NCI-H2227 (cell line): Measurements from ENCODE around the gene SLCO3A1.
"Not testable (repeated sequence)": the region's sequence is repeated elsewhere in the genome, so short reads cannot be mapped to it uniquely, and the experiment has no call there.

Source experiments
- DNase-seq: peaks from one replicate; lab custom pipeline; 2025; ENCODE audit not compliant: unreplicated experiment; lab: John Stamatoyannopoulos, UW

Gene SLCO3A1

DNA sequence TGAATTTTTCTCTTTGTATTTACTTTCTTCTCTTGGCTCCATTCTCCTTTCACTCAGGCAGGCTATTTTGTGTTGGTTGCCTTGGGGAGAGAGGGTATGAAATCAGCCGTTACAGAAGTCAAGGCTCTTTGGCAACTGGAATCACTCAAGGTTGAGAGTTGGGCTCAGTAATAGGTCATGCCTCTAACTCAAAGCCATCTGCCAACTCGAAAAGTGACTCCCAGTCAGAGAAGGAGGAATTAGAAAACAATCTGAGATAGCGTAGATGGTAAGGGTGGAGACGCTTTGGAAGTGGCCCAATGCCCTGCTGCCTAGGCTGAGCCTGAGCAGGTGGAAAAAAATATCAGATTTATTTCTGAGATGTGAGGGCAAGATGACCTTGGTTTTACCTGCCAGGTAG is 334.5 kb downstream of the SLCO3A1 start:
- DNase-seq = no peak

DNA sequence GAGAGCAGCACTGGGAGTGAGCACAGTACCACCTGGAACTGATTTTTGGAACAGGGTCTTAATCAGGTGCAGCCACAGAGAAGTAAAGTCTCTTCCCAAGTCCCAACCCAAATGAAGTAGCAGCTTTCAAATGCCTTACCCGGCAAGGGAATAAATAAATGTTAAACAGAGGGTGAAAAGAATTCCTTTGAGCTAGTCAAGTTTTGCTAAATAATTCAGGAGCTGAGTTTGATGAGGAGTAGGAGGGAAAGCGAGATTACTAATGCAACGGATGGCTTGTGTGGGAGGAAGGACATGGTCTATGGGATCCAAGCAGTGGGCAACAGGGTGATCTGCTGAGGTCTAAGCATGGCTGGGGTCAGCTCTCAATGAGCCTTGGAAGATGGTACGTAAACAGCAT is 335.7 kb downstream of the SLCO3A1 start:
- no peak for DNase-seq

DNA sequence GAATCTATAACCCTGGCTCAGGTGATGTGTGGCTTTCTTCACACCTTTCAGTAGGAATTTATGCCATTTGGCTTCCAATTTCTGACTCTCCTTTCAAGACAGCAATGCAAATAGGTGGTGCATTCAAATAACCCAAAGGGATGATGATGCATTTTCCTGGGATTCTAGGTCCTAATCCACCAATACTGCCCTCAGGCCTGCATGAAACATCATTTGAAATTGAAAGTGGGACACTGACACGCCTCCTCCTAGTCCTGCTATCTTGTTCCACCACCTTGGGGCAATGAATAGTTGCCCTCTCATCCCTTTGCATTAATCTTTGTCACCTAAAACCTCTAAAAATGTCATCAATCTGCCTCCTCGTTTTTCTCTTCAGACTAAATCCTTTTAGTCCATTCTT is 341.7 kb downstream of the SLCO3A1 start:
- DNase-seq = no peak

DNA sequence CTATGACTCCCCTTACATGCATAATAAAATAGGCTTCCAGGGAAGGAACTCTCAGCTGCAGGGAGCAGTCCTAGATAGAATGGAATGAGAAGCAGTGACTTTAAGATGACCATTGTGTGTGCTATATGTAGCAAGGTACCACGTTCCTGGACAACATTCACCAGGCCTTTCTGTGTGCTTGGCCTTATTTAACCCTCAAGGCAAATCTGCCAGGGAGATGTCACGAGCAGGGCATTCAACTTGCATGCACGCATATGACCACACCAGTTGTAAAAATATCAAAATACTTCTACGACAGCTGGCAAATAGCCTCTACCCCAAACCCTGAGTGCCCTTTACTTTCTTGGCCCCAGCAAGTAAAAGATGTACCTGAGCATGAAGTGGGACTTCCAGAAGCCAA is 342.8 kb downstream of the SLCO3A1 start:
- DNase-seq = no peak

DNA sequence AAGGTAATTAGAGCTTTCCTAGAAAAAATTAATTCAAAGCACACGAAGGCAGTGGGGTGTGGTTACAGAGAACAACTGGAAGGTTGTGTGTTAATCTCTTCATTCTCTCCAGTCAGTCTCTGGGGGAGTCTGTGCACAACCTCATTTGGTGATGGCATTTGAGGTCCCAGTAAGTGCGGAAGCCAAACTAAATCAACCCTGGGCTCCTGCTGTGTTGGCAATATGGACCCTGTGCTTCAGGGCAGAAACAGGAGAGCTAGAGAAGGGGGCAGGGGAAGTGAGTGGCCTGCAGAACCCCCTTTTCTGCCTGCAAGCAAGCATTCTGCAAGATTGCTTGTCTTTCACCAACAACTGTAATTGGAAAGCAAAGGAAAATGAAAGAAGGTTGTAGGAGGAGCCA is 344.2 kb downstream of the SLCO3A1 start:
- no peak for DNase-seq

DNA sequence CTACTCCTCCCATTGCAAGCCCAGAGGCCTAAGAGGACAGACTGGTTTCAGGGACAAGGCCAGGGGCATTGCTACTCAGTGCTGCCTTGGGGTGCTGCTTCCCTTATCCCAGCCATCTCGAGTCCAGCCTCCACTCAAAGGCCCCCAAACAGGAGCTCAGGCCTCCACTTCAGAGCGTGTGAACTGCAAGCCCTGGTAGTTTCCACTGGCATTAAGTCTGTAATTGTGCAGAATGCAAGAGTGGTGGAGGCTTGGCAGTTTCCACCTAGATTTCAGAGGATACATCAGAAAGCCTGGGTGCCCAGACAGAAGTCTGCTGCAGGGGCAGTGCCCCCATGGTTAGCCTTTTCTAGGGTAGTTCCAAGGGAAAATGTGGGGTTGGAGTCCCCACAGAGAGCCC is 347.4 kb downstream of the SLCO3A1 start:
- DNase-seq = no peak

DNA sequence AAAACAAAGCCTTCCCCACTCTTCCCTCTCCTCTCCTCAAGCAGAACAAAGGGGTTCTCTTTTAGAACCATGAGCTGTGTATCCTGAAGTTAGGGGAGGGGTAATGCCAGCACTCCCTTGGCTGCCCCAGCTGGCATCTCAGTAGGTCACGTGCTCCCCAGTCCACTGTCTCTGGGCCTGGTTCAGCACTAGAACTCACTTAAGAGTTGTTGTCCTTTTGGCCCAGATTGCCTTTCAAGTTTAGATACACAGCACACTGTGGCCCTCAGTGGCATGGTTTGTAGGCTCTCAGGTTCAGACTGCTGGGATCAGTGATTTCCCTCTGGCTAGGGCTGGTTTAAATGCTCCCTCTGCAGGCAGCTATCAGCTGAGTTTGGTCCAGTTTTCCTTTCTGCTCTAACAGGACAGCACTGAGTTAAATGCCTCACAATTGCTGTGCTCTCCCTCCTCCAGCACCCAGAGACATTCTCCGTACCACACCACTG is 351.8 kb downstream of the SLCO3A1 start:
- DNase-seq = no peak

DNA sequence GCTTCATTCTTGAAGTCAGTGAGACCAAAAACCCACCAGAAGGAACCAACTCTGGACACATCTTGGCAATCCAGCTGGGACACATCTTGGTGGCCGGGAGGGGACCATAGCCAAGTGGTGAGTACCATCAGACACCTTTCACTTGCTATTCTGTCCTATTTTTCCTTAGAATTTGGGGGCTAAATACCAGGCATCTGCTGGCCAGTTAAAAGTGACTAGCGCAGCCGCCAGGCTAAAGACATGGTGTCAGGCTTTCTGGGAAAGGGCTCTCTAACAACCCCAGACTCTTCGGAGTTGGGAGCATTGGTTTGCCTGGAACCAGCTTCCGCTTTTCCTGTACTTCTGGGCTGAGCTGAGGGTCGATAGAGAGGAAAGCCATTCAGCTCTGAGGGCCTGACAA is 354.1 kb downstream of the SLCO3A1 start:
- DNase-seq = not testable (repeated sequence)
